HepG2 (cell line): ENCODE measurements around the gene ZNRF3. TPM values are rescaled to one million over a fixed set of nuclear protein-coding genes. Genes with fewer than 3 reads are reported as not detected.
A peak's percentile ranks its signal among the peaks of the same experiment; 100 is the strongest.

ENCODE experiments used
- ATAC-seq: fragments of 200-7000 bp; cut with Tn5 transposase; 3 replicates; pipeline ENCODE4 v1.9.1; 2020; ENCODE audit warnings: mild to moderate bottlenecking, moderate library complexity
- BruUV-seq: library from RNA; stranded (reverse); fragments of 400-500 nt; replicated peaks from 2 replicates; lab custom pipeline; 2021; lab: Mats Ljungman, UMichigan
- CTCF ChIA-PET: fragments of 300-600 bp; formaldehyde crosslinking; extraction: SDS; loops from one replicate; lab custom pipeline; 2021; ENCODE audit warnings: low total read pairs, inconsistent platforms, low intra/inter-chr PET ratio; lab: Yijun Ruan, JAX
- POLR2A ChIA-PET: fragments of 350-600 bp; sonication (Branson Sonifier 250); formaldehyde crosslinking; loops from one replicate; lab custom pipeline; 2020; ENCODE audit warnings: antibody characterized with exemption, inconsistent platforms; lab: Yijun Ruan, JAX
- DNase-seq: peaks from one replicate; pipeline ENCODE4 v3.0.0-alpha.2; 2015; ENCODE audit warnings: low spot score
- FAIRE-seq: peaks from 3 replicates; lab custom pipeline; 2011; peaks lifted over from hg19 to GRCh38; lab: Jason Lieb, UNC
- H2AFZ ChIP-seq: one replicate; pipeline ENCODE4 v1.6.1; 2011; ENCODE audit warnings: low read length, inconsistent platforms
- H3K27ac ChIP-seq: fragments of 300-600 bp; 3 replicates; pipeline ENCODE4 v1.8.0; 2011; ENCODE audit warnings: mixed run types, mild to moderate bottlenecking, mixed read lengths, low read length, inconsistent platforms; ENCODE audit not compliant: insufficient read depth; ENCODE audit errors: extremely low read length
- H3K27me3 ChIP-seq, 2 experiments: fragments of 200-600 bp in 1 of 2; 2 replicates in 1 of 2; 3 replicates in 1 of 2; pipeline versions ENCODE4 v1.6.0 to v1.8.0; 2011; ENCODE audit warnings: low read length in 2 of 2, mild to moderate bottlenecking in 2 of 2, moderate library complexity in 2 of 2, inconsistent platforms in 1 of 2; ENCODE audit not compliant: insufficient read depth in 2 of 2, control insufficient read depth in 1 of 2
- H3K36me3 ChIP-seq, 2 experiments: fragments of 200-600 bp in 1 of 2; replicated peaks in 1 of 2; 2 replicates in 1 of 2; 3 replicates in 1 of 2; pipeline versions ENCODE4 v1.5.1 to v1.8.0; 2011; ENCODE audit warnings: low read length in 2 of 2, inconsistent platforms in 1 of 2; ENCODE audit not compliant: insufficient read depth in 2 of 2, control insufficient read depth in 1 of 2
- H3K4me1 ChIP-seq: 2 replicates; pipeline ENCODE4 v1.5.1; 2012; ENCODE audit warnings: low read length, inconsistent platforms; ENCODE audit not compliant: insufficient read depth
- H3K4me2 ChIP-seq: 2 replicates; pipeline ENCODE4 v1.6.0; 2011; ENCODE audit warnings: low read depth, low read length, inconsistent platforms
- H3K4me3 ChIP-seq, 3 experiments: fragments of 200-600 bp in 1 of 3; sonication (generic), shearing (Covaris generic) in 1 of 3; replicated peaks in 1 of 3; 2 replicates each; pipeline ENCODE4 v1.5.1; 2011 to 2016; ENCODE audit warnings: low read length in 3 of 3, inconsistent platforms in 2 of 3, low read depth in 2 of 3, mild to moderate bottlenecking in 2 of 3, control low read depth in 1 of 3, mixed read lengths in 1 of 3; ENCODE audit not compliant: insufficient read depth in 1 of 3
- H3K79me2 ChIP-seq: one replicate; pipeline ENCODE4 v1.6.1; 2011; ENCODE audit warnings: low read length, inconsistent platforms; ENCODE audit not compliant: insufficient read depth
- H3K9ac ChIP-seq: 2 replicates; pipeline ENCODE4 v1.6.0; 2011; ENCODE audit warnings: mild to moderate bottlenecking, low read depth, low read length, inconsistent platforms; ENCODE audit not compliant: insufficient read depth
- H3K9me3 ChIP-seq: 2 replicates; pipeline ENCODE4 v1.5.1; 2012; ENCODE audit warnings: mild to moderate bottlenecking, low read length
- H4K20me1 ChIP-seq: 2 replicates; pipeline ENCODE4 v1.6.0; 2011; ENCODE audit warnings: inconsistent platforms, mild to moderate bottlenecking, low read length, moderate library complexity; ENCODE audit not compliant: insufficient read depth
- CEBPB ChIP-seq: IDR thresholded peaks from 2 replicates; pipeline ENCODE4 v1.6.1; 2011; ENCODE audit warnings: low read depth, low read length, improper control_type of control experiment, borderline replicate concordance
- EP300 ChIP-seq, 3 experiments: sonication (generic) in 1 of 3; formaldehyde crosslinking in 1 of 3; IDR thresholded peaks; 2 replicates each; pipeline versions ENCODE4 v1.5.1 to v1.6.1; 2011 to 2020; ENCODE audit warnings: low read depth in 2 of 3, low read length in 2 of 3, borderline replicate concordance in 1 of 3, improper control_type of control experiment in 1 of 3, mild to moderate bottlenecking in 1 of 3, missing genetic modification reagents in 1 of 3, moderate library complexity in 1 of 3
- WGBS: methylation state at CpG from one replicate; pipeline ENCODE4 v1.1.6; 2017; ENCODE audit warnings: low lambda C conversion rate; 5-methylcytosine and 5-hydroxymethylcytosine counted together
- in situ Hi-C: cut with HindIII; loops from 2 replicates; pipeline ENCODE4 v1.10.0; 2017; ENCODE audit warnings: low pct_unique_long_range_greater_than_20kb; ENCODE audit not compliant: extremely low pct_ligation_motif_present
- intact Hi-C: fragments of 100-400 bp; cut with micrococcal nuclease; formaldehyde crosslinking; loops from one replicate; pipeline ENCODE4 v1.10.0; 2022; ENCODE audit not compliant: unreplicated experiment
- polyA plus RNA-seq, 8 experiments: library from polyadenylated mRNA; depleted of rRNA in 3 of 8; stranded (reverse) in 7 of 8; unstranded in 1 of 8; fragments of >200 nt; fragmentation: Illumina TruSeq in 4 of 8; extraction: Trizol in 4 of 8; gene quantifications; 2 replicates each; pipeline versions ENCODE4 v1.2.1 to v1.2.3, GENCODE V29; 2011 to 2016; ENCODE audit warnings: low read depth in 4 of 8, missing spikeins in 1 of 8, mixed read lengths in 1 of 8; ENCODE audit not compliant: insufficient read depth in 1 of 8
- total RNA-seq, 5 experiments: library from RNA; depleted of rRNA; stranded (reverse); fragments of >200 nt; fragmentation: Illumina TruSeq; extraction: Trizol; gene quantifications; 2 replicates each; pipeline ENCODE4 v1.2.3, GENCODE V29; 2016; ENCODE audit warnings: low read depth in 1 of 5
- TF ChIP-seq, protein P1 (sequence below): sonication (generic); formaldehyde crosslinking; conservative IDR thresholded peaks from 2 replicates; pipeline ENCODE4 v1.8.0; 2022; ENCODE audit warnings: mild to moderate bottlenecking, moderate library complexity, missing genetic modification reagents

Gene ZNRF3
- total and polyA plus RNA-seq, 2 of the 13 experiments (the other 11 are each of a cell fraction or from before 2014, with no cell fraction given): 20.3 to 36.7 TPM

DNA sequence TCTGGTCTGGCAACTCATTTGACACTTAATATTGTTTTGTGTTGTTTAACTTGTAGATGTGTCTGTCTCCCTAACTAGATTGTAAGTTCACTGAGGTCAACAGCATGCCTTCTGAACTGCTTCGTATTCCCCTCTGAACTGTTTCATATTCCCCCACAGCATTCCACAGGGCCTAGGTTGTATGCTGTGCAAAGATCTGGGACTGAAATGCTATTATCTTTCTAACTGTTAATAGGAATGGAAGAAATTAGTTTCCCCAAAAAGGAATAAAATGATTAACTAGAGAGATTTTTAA, 38.2 kb downstream of the ZNRF3 start:
- TF ChIP-seq EP300 (IDR thresholded peaks at IDR 0.05; ENCODE audit: low read depth in 2 of 2, low read length in 2 of 2): peak in 1 of 2 experiments; percentile 15; a peak in 1 of 4 replicates
- no peak for TF ChIP-seq EP300 (CRISPR knock-in tag; IDR thresholded peaks at IDR 0.05; ENCODE audit: borderline replicate concordance)
- TF ChIP-seq, protein P1, sequence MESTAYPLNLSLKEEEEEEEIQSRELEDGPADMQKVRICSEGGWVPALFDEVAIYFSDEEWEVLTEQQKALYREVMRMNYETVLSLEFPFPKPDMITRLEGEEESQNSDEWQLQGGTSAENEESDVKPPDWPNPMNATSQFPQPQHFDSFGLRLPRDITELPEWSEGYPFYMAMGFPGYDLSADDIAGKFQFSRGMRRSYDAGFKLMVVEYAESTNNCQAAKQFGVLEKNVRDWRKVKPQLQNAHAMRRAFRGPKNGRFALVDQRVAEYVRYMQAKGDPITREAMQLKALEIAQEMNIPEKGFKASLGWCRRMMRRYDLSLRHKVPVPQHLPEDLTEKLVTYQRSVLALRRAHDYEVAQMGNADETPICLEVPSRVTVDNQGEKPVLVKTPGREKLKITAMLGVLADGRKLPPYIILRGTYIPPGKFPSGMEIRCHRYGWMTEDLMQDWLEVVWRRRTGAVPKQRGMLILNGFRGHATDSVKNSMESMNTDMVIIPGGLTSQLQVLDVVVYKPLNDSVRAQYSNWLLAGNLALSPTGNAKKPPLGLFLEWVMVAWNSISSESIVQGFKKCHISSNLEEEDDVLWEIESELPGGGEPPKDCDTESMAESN (CRISPR knock-in tag): 0 out of 2 replicates have a peak, but pooled peaks have one; percentile 41
- TF ChIP-seq CEBPB: no peak
- TF ChIP-seq, all 625 proteins: peak for 2
- Histone ChIP-seq H4K20me1 (no peaks in the 10 kb centered on the region), H3K9ac (peak overlapping the region; percentile 43), H3K79me2 (peaks cover 99% of the 10 kb centered on the region), H3K4me3 (peak overlapping the region in 1 of 3 experiments; percentile 11; a peak in 1 of 6 replicates), H3K4me1 (peaks cover 100% of the 10 kb centered on the region), H3K36me3 (peaks cover 5 to 10% of the 10 kb centered on the region in 2 experiments; a peak in 3 of 5 replicates), H2AFZ (no peak overlapping the region), H3K9me3 (no peaks in the 10 kb centered on the region), H3K27me3 (no peaks in the 10 kb centered on the region), H3K4me2 (peak overlapping the region; percentile 69; the same call in 1 of the 2 replicates), H3K27ac (peak overlapping the region; percentile 96)
- WGBS: 13% methylated on average over 1 of the region's 1 CpG
- in situ Hi-C loops (no loop called here), intact Hi-C loops (loop anchor here (5.0 kb wide), 1 partner anchor 34 kb away; no protein-coding TSS in a partner anchor)
- CTCF ChIA-PET: no interaction called here
- ATAC-seq: no peak
- FAIRE-seq: peak; percentile 50
- peak; percentile 29 for DNase-seq
- POLR2A ChIA-PET: interaction anchor here (1.2 to 4.9 kb wide), 10 partner anchors 9 to 121 kb away, joined by 4 to 44 read pairs (median 7); partner anchors contain the start of genes XBP1 and ZNRF3
- no TSS peak for BruUV-seq
